ENCODE results near the gene PCDHB1. TPM values are rescaled to one million over a fixed set of nuclear protein-coding genes. Genes with fewer than 3 reads are reported as not detected.

Gene PCDHB1
- total and polyA plus RNA-seq, 9 of the 15 experiments (the other 6 are each of a cell fraction or from before 2014, with no cell fraction given) = not detected

GRCh38 chr5:141082228-141082627 is 31.1 kb downstream of the PCDHB1 start:
- in situ Hi-C loops (cut with MboI) = no loop called here
- TF ChIP-seq ZNF507 (tag; conservative IDR thresholded peaks at IDR 0.05) (no peak), DIDO1 (tag; IDR thresholded peaks at IDR 0.05; ENCODE audit: low read depth) (no peak), SMAD4 (CRISPR knock-in tag; conservative IDR thresholded peaks at IDR 0.05) (no peak), SNAPC5 (CRISPR knock-in tag; IDR thresholded peaks at IDR 0.05) (no peak), ZNF217 (CRISPR knock-in tag; IDR thresholded peaks at IDR 0.05) (no peak), ZNF24 (IDR thresholded peaks at IDR 0.05) (no peak), YBX1 (IDR thresholded peaks at IDR 0.05) (no peak), ILF3 (IDR thresholded peaks at IDR 0.05; ENCODE audit: borderline replicate concordance) (no peak), PREB (CRISPR knock-in tag; IDR thresholded peaks at IDR 0.05) (no peak), CBFA2T2 (conservative IDR thresholded peaks at IDR 0.05) (no peak), RBM25 (IDR thresholded peaks at IDR 0.05; ENCODE audit: low read depth, low read length, severe bottlenecking) (no peak), MLX (CRISPR knock-in tag; conservative IDR thresholded peaks at IDR 0.05) (no peak), NFE2L1 (tag; IDR thresholded peaks at IDR 0.05; ENCODE audit: borderline replicate concordance, low read depth) (no peak), ZNF589 (CRISPR knock-in tag; IDR thresholded peaks at IDR 0.05; ENCODE audit: low read depth) (no peak), DACH1 (IDR thresholded peaks at IDR 0.05; ENCODE audit: partially characterized antibody) (no peak), HDAC8 (tag; IDR thresholded peaks at IDR 0.05) (no peak), ZNF316 (IDR thresholded peaks at IDR 0.05) (no peak)
- no peaks in the 10 kb centered on the region for H4K20me1 ChIP-seq (replicated peaks; ENCODE audit: control insufficient read depth, insufficient read depth, low read length)
- H3K4me2 ChIP-seq (ENCODE audit: insufficient read depth, low read length) = no peak overlapping the region
- H3K9ac ChIP-seq (ENCODE audit: insufficient read depth in 1 of 2, low read depth in 2 of 2, low read length in 2 of 2) = no peak overlapping the region
- no peak overlapping the region for H3K4me3 ChIP-seq
- H2AFZ ChIP-seq (ENCODE audit: low read depth, low read length) = no peak overlapping the region
- ChIA-PET POLR2A (no interaction called here), CTCF (ENCODE audit: low intra/inter-chr PET ratio) (no interaction called here)
- BruUV-seq (replicated peaks) = no TSS peak
- no peaks in the 10 kb centered on the region for H3K36me3 ChIP-seq (ENCODE audit: control insufficient read depth, insufficient read depth, low read length)
- H3K4me1 ChIP-seq (replicated peaks in 1 of 2; ENCODE audit: control insufficient read depth in 2 of 2, insufficient read depth in 2 of 2, low read length in 2 of 2) = no peaks in the 10 kb centered on the region
- DNase-seq (ENCODE audit: extremely low read depth in 1 of 4, low spot score in 3 of 4) (no peak), FAIRE-seq (no peak), ATAC-seq (no peak)
- H3K9me1 ChIP-seq (ENCODE audit: control insufficient read depth, insufficient read depth, low read length) = no peaks in the 10 kb centered on the region
- H3K27ac ChIP-seq (ENCODE audit: extremely low read depth, low read depth, low read length) = no peak overlapping the region
- intact Hi-C loops (cut with micrococcal nuclease) = no loop called here
- H3K79me2 ChIP-seq (ENCODE audit: control insufficient read depth, insufficient read depth, low read length) = no peaks in the 10 kb centered on the region
- H3K9me3 ChIP-seq (replicated peaks; ENCODE audit: control insufficient read depth, insufficient read depth, low read depth, low read length) = no peaks in the 10 kb centered on the region
- H3K27me3 ChIP-seq (ENCODE audit: control insufficient read depth in 2 of 2, insufficient read depth in 2 of 2, low read length in 2 of 2) = no peaks in the 10 kb centered on the region

Data from K562 (cell line).